ENCODE results near the gene DNAJC24. TPM values are rescaled to one million over a fixed set of nuclear protein-coding genes. Genes with fewer than 3 reads are reported as not detected.

Gene DNAJC24
- total RNA-seq, 1 donor from 2014 or later, result 17.1 TPM

DNA sequence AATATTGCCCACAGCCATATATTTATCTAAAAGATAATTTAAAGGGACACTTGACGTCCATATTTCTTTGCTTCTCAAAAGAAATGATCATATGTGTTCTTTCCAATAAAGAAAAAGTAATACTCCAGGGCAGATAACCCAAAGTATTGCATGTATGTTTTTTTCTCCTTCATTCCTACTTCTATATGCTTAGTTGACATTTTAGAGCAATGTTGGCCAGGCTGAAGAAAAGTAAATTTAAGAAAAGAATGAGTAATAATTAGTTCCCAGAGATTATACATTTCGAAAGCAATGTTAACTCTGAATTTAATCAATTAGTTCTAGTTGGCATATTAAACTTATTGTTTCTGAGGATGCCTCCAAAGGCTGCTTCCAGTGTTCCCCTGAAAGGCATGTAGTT is 48.2 kb downstream of the DNAJC24 start:
- TF ChIP-seq, protein P1, sequence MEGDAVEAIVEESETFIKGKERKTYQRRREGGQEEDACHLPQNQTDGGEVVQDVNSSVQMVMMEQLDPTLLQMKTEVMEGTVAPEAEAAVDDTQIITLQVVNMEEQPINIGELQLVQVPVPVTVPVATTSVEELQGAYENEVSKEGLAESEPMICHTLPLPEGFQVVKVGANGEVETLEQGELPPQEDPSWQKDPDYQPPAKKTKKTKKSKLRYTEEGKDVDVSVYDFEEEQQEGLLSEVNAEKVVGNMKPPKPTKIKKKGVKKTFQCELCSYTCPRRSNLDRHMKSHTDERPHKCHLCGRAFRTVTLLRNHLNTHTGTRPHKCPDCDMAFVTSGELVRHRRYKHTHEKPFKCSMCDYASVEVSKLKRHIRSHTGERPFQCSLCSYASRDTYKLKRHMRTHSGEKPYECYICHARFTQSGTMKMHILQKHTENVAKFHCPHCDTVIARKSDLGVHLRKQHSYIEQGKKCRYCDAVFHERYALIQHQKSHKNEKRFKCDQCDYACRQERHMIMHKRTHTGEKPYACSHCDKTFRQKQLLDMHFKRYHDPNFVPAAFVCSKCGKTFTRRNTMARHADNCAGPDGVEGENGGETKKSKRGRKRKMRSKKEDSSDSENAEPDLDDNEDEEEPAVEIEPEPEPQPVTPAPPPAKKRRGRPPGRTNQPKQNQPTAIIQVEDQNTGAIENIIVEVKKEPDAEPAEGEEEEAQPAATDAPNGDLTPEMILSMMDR (IDR thresholded peaks at IDR 0.05; ENCODE audit: insufficient read depth, low read length, poor library complexity, severe bottlenecking), result no peak
- H3K4me3 ChIP-seq (ENCODE audit: low read depth, low read length), result no peak overlapping the region
- DNase-seq (ENCODE audit: low read depth), result no peak
- H3K36me3 ChIP-seq (ENCODE audit: control insufficient read depth, insufficient read depth, low read length), result no peaks in the 10 kb centered on the region
- H3K27me3 ChIP-seq (ENCODE audit: control insufficient read depth, insufficient read depth, low read length), result no peaks in the 10 kb centered on the region

DNA sequence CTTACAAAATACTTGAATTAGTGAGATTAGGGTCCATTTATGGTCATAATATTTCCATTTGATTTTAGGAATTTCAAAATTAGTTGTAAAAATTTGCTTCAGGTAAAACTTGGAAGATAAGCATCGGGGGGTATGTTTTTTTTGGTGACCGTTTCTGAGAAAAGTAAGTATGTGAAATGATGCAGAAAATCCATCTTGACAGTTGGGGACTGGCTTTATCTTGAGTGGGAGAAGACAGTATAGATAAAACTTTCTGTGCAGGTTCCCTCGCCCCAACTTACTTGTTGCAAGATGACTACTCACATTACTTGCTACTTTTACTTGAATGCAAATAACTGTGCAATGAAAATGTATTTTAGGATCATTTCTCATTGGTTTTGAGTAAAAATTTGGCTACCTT is 49.5 kb downstream of the DNAJC24 start:
- no peaks in the 10 kb centered on the region for H3K36me3 ChIP-seq (ENCODE audit: control insufficient read depth, insufficient read depth, low read length)
- H3K27me3 ChIP-seq (ENCODE audit: control insufficient read depth, insufficient read depth, low read length), result no peaks in the 10 kb centered on the region
- TF ChIP-seq, protein P1 (IDR thresholded peaks at IDR 0.05; ENCODE audit: insufficient read depth, low read length, poor library complexity, severe bottlenecking), result no peak
- no peak overlapping the region for H3K4me3 ChIP-seq (ENCODE audit: low read depth, low read length)
- DNase-seq (ENCODE audit: low read depth), result no peak

DNA sequence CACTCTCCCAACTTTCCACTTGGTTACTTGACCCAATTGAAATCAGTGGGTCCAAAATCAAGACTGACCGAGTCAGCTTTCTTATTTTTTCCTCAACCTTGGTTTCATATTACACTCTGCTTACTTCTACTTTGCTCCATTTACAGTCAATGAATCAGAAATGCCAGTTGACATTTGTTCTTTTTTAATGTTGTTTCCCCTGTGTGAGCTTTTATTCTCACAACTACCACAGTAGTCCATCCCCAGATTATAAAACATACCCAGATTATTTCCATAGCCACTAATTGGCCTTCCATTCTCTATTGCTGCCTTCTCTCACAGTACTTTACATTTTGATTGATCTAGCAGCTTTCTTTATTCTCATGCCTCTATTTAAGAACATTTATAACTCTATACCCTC is 50.0 kb downstream of the DNAJC24 start:
- H3K36me3 ChIP-seq (ENCODE audit: control insufficient read depth, insufficient read depth, low read length), result no peaks in the 10 kb centered on the region
- no peak for DNase-seq (ENCODE audit: low read depth)
- TF ChIP-seq, protein P1 (IDR thresholded peaks at IDR 0.05; ENCODE audit: insufficient read depth, low read length, poor library complexity, severe bottlenecking), result no peak
- H3K27me3 ChIP-seq (ENCODE audit: control insufficient read depth, insufficient read depth, low read length), result no peaks in the 10 kb centered on the region
- H3K4me3 ChIP-seq (ENCODE audit: low read depth, low read length), result no peak overlapping the region

DNA sequence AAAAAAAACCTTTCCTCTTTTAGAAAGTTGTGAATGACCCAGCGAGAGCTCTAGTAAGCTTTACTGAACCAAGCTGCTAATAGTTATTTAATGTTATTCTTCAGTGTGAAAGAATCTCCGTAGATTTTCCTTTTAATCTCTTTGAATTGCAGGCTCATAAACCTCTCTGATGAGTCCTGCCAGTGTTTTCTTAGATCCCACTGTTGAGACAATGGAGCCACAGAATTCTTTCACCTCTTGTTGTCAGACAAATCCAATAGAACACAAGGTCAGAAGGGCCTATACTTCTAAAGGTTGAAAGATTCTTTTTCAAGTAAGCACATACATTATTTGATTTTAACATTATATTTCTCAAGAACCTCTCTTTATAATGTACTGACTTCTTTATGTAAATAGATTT is 52.2 kb downstream of the DNAJC24 start:
- Histone ChIP-seq H3K36me3 (ENCODE audit: control insufficient read depth, insufficient read depth, low read length) (no peaks in the 10 kb centered on the region), H3K27me3 (ENCODE audit: control insufficient read depth, insufficient read depth, low read length) (no peaks in the 10 kb centered on the region), H3K4me3 (ENCODE audit: low read depth, low read length) (no peak overlapping the region)
- no peak for DNase-seq (ENCODE audit: low read depth)
- TF ChIP-seq, protein P1 (IDR thresholded peaks at IDR 0.05; ENCODE audit: insufficient read depth, low read length, poor library complexity, severe bottlenecking), result no peak

DNA sequence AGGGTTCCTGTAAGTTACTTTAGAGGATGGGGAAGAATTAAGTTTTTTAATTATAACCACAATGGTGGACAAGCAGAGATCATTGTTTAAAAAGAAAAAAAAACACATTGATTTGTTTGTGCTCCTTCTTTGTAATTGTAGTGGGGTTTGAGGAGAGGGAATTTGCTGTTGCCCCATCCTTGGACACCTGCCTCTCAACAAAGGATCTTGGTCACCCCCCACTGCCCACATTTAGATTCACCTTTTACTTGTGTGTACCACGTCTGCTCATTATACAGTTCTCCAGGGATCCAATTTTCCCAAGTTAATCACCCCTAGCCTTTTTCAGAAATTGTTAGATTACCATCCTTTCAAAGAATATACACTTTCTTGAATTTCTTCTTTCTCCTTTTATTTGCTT is 53.0 kb downstream of the DNAJC24 start:
- Histone ChIP-seq H3K36me3 (ENCODE audit: control insufficient read depth, insufficient read depth, low read length) (no peaks in the 10 kb centered on the region), H3K4me3 (ENCODE audit: low read depth, low read length) (no peak overlapping the region), H3K27me3 (ENCODE audit: control insufficient read depth, insufficient read depth, low read length) (no peaks in the 10 kb centered on the region)
- TF ChIP-seq, protein P1 (IDR thresholded peaks at IDR 0.05; ENCODE audit: insufficient read depth, low read length, poor library complexity, severe bottlenecking), result no peak
- no peak for DNase-seq (ENCODE audit: low read depth)

DNA sequence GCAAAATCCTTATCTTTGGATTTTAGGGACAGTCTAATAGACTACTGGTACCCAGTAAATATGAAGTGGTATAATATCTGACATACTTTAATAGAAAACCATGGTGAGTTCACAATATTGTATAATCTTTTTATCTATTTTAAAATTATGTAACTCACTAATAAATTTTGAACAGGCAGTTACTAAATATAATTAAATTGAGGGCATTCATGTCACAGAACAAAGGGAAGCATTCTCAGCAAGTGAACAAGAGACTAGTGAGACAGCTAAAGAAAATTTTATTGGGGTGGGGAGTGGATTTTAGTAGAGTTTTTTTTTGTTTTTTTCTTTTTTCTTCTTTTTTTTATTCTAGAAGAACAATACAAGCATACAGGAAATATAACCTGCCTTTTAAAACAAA is 55.0 kb downstream of the DNAJC24 start:
- H3K27me3 ChIP-seq (ENCODE audit: control insufficient read depth, insufficient read depth, low read length), result no peaks in the 10 kb centered on the region
- TF ChIP-seq, protein P1 (IDR thresholded peaks at IDR 0.05; ENCODE audit: insufficient read depth, low read length, poor library complexity, severe bottlenecking), result no peak
- no peak overlapping the region for H3K4me3 ChIP-seq (ENCODE audit: low read depth, low read length)
- no peak for DNase-seq (ENCODE audit: low read depth)
- H3K36me3 ChIP-seq (ENCODE audit: control insufficient read depth, insufficient read depth, low read length), result no peaks in the 10 kb centered on the region
